ENCODE results near the gene ARFGEF3.

DNA sequence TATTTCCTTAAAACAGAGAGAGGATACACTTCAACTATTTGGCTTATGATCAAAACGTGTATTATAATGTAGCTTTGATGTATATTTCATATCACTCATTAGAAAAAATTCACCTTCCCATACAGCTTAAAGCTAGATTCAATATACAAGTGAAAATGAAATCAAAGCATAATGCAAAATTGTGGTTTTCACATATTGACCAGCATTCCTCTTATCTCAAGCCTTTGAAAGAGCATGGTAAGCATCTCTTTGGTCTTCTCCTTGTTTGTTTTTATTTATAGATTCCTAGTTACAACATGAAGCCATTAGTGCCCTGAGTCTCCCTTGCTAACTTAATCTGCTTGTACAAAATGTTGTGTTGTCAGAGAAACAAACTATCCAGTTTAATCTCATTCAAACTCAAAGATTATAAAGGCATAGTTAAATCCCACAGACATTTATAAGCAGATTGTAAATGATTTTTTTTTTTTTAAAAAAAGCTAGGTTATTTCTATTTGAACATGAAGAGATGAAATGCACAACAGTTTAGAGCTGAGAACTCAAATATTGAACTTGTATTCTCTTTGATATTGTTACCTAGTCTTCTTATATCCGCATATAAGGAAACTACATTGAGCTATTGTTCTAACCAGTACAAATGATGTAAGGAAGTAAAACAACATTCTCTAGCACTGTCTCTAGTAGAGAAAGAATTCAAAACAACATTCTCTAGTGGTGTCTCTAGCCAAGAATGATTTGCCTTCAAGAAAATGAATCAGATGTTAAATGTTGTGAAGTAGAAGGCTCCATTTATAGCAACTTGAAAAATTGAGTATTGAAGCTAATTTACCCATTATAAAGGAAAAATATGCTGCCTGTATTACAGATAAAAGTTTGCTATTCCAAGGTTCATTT lies 184.8 kb downstream of the ARFGEF3 start:
- TF ChIP-seq, protein P1, sequence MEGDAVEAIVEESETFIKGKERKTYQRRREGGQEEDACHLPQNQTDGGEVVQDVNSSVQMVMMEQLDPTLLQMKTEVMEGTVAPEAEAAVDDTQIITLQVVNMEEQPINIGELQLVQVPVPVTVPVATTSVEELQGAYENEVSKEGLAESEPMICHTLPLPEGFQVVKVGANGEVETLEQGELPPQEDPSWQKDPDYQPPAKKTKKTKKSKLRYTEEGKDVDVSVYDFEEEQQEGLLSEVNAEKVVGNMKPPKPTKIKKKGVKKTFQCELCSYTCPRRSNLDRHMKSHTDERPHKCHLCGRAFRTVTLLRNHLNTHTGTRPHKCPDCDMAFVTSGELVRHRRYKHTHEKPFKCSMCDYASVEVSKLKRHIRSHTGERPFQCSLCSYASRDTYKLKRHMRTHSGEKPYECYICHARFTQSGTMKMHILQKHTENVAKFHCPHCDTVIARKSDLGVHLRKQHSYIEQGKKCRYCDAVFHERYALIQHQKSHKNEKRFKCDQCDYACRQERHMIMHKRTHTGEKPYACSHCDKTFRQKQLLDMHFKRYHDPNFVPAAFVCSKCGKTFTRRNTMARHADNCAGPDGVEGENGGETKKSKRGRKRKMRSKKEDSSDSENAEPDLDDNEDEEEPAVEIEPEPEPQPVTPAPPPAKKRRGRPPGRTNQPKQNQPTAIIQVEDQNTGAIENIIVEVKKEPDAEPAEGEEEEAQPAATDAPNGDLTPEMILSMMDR (conservative IDR thresholded peaks at IDR 0.05; ENCODE audit: low read depth, low read length): no peak
- TF ChIP-seq EZH2 (IDR thresholded peaks at IDR 0.05; ENCODE audit: borderline replicate concordance, low read depth, low read length, poor library complexity, severe bottlenecking): no peak

All from A673 (cell line).